GM19372 (cell line): Measurements from ENCODE around the gene DPH1.

Experiments used
- ATAC-seq: cut with Tn5 transposase; IDR thresholded peaks from one replicate; pipeline ENCODE4 v1.9.1; 2021; ENCODE audit warnings: mild to moderate bottlenecking, low read depth, moderate library complexity; ENCODE audit not compliant: unreplicated experiment

Gene DPH1

DNA sequence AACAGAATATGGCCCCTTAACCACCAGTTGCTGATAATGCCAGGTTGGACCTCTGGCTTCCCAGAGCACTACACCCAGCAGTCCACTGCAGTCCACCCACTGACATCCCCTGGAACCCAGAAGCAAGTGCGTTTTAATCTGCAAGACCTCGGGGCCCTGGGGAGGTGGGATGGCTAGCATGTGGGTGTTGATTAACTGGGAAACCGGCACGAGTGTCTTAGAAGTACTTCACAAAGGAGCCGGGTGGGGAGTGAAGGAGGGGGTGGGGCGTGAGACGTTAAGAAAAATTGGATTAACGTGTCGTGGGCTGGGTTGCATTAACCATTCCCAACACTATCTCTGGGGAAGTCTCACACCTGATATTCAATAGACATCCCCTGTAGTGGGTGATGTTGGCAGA lies 18.9 kb downstream of the DPH1 start:
- no peak for ATAC-seq

DNA sequence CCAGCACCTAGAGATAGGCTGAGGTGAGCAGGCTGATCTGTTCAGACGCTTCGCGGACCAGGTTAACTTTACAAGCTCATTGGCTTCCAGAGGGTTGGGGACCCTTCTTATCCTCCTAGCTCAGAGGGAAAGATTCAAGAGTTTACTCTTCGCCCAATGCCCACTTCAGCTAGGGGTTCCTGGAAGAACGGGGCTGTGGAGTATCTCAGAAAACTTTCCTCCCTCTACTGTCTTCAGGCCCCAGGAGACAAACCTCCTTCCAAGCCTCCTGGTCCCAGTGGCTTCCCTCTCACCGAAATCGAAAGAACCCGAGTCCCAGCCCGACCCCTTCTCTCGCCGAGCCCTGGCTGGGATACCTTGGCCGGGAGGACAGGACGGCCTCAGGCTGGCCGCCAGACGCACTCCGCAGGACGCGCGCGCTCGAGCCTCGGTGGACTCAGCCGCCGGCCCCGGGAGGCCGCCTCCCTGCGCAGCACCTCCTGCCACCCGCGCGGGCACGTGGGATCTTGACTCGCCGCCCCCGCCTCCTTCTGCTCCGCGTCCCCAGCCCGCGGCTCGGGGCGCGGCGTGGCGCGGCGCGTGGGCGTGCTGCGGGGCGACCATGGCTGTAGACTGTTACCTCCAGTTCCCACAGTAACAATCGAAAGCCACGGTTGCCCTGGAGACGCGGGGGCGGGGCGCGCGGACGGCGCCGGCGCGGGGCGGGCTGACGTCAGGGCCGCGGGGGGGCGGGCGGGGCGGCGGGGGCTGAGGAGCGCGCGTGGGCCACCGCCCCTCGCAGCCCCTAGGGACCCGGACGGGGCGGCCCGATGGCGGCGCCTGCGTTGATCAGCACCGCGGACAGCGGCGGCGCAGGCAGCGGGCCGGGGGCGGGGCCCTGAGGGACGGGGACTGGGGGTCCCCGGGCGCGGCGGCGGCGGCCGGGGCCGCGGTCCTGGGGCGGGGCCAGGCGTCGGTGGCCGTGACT lies 19.7 kb downstream of the DPH1 start:
- peak; percentile 57 for ATAC-seq

DNA sequence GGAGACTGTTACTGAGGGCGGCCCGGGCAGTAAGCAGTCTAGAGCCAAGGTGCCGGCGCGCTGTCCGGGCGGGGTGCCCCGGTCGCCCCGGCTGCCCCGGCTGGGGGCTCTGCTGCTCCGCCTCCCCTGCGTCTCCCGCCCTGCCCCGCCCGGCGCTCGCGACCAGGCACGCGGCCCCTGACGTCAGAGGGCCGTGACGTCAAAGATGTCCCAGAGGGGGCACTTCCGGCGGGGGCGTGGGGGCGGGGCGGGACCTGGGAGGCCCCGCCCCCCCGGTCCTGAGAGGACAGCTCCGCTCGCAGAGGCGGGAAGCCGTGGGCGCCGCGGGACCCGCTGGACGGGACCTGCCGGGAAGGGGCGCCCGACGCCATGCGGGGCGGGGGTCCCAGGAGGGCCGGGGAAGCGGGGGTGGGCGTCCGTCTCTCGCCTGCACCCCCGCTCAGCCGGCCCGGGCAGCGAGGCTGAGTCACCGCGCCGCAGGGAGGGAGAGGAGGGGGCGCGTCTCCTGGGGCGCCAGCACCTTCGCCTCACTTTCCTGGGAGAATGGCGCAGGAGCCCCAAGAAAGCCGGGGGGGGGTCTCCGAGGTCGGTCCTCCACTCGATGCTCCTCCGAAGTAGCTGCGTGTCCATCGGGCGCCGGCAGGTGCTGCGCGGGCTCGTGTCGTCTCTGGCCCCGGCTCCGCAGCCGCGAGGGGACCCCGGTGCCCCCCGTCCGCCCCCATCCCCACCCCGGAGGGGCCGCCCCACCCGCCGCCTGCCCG lies 20.5 kb downstream of the DPH1 start:
- peak; percentile 7 for ATAC-seq

DNA sequence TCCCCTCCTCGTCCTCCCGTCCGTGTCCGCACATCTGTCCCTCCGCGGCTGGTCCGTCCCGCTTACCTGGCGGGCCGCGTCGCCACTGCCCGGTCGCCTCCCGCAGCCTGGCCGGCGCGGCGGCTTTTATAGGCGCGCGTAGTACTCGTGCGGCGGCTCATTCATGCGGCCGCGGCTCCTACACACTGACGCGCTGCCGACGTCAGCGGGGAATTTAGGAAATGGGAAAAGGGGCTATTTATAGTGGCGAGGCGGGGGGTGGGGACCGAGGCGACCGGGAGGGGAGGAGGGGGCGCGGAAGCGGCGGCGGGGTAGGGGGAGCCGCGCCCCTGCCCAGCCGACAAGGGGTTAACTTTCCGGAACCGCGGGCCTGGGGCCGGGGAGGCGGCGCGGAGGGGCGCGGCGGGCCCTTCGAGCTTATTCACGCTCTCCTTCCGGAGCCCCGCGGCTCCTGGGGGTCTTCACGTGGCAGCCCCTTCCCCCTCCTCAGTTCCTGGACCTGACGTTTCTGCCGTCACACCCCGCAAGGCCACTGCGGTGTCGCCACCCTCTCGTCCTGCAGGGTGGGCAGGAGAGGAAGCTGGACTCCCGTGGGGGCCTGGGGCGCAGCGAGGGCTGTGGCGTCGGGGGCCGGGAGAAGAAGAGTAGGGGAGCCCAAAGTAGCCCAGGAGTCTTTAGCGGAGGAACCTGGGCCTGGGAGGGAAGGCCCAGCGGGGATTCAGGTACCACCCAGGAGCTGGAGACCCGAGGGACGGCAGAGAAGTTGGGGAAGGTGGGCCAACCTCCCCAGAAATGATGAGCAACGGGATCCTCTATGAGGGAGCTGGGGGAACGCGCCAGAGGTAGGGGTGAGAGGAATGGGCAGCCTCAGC lies 21.3 kb downstream of the DPH1 start:
- ATAC-seq = no peak

DNA sequence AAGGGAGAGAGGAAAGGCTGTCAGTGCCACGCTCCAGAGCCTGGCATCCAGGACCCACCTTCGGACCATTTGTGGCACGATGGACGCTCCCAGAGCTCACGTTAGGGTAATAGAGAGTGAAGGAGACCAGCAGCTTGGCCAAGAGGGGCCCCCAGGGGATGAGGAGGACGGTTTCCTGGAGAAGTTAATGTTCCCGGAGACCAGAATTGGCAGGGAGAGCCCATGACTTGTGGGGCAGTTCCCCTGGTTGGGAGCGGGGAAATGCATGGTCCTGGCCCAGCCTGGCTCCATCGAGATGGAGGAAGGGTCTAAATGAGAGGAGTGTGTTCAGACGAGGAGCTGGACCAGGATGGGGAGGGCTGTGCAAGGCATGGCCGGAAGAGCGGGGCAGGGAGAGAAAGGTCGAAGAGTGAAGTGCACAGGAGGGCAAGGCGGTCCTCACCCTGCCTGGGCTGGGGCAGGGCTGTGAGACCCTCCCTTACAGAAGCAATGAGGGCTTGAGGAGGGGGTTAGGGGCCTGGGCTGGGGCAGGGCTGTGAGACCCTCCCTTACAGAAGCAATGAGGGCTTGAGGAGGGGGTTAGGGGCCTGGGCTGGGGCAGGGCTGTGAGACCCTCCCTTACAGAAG lies 22.1 kb downstream of the DPH1 start:
- no peak for ATAC-seq

DNA sequence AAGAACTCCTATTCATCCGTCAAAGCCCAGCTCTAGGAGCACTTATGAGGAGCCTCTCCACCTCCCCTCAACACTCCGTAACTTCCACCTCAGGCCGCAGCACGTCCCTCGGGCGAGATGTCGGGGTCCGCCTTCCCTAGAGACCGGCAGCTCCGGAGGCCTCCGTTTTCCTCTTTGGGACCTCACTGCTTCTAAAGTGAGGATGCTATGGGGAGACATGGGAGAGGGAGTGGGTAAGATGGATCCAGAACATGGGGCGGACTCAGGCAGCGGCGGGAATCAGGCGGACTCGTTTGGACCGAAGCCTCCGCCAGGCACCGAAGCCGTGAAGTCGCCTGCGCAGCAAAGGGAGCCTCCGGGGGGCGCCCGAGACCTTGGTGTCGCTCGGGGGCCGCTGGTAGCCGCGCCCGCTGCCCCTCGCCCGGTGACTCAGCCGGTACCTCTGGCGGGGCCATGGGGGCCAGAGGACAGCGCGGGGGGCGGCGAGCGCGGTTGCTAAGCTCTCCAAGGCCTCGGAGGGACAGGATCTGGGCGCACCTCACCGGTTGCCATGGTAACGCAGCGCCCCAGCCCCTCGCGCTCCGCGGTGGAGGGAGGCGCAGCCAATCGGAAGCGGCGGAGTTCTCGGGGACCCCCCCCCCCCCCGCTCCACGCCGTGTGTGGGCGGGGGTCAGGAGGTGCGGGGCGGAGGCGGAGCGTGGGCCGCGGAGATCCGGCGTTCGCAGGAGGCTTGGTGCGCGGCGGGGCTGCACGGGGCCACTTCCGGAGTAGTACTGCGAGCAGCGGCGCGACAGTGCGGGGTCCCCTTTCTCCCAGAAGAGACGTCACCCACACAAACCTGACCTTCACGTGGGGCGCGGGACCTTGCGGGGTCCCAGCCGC lies 23.7 kb downstream of the DPH1 start:
- ATAC-seq = no peak

DNA sequence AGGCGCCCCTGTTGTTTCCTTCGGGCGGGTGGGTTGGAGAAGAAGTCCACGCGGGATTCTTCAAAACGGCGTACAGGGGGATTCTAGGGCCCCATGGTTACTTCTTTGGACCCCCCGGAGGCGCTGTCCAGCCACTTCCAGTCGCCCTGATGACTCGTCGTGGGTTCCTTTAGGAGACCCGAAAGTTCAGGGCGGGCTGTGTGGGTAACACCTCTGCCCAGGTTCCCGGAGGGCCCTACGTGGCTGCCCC lies 24.2 kb downstream of the DPH1 start:
- no peak for ATAC-seq

DNA sequence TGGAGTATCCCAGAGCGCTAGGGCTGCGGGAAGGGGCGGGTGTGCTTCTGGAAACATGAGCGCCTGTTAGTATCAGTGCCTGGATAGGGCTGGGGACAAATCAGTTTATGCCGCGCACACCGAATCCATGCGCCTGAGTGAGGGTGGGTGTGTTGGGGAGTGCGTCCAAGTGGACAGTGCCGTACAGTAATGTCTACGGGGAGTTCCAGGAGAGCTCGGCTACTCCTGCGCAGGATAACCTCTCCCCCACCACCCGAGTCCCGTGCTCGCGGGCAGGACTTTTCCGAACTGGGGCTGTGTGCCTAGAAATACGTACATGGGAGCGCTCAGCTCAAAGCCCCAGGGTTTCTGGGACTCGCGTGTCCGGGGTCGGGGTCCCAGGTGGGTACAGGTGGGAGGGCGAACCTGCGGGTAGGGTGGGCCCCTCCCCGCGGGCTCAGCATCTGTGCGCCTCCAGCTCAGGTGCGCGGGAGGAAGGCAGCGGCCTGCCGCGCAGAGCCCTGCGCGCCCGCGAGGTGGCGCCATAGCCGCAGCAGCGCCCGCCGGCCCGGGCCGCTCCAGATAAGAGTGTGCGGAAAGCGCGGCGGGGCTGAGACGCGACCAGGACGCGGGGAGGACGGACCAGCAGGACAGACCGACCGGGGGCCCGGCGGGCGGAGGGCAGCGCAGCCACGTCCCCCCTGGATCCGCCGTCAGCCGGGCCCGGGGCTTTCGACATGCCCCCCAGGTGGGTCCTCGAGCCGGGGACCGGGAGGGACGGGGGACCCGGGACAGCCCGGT lies 24.7 kb downstream of the DPH1 start, which contains the start of gene HIC1:
Gene HIC1 (plus strand): TSS at position 592 of the 780 bp plus-strand sequence. CDS start 1,588 bp downstream, outside the sequence.
- ATAC-seq = no peak

DNA sequence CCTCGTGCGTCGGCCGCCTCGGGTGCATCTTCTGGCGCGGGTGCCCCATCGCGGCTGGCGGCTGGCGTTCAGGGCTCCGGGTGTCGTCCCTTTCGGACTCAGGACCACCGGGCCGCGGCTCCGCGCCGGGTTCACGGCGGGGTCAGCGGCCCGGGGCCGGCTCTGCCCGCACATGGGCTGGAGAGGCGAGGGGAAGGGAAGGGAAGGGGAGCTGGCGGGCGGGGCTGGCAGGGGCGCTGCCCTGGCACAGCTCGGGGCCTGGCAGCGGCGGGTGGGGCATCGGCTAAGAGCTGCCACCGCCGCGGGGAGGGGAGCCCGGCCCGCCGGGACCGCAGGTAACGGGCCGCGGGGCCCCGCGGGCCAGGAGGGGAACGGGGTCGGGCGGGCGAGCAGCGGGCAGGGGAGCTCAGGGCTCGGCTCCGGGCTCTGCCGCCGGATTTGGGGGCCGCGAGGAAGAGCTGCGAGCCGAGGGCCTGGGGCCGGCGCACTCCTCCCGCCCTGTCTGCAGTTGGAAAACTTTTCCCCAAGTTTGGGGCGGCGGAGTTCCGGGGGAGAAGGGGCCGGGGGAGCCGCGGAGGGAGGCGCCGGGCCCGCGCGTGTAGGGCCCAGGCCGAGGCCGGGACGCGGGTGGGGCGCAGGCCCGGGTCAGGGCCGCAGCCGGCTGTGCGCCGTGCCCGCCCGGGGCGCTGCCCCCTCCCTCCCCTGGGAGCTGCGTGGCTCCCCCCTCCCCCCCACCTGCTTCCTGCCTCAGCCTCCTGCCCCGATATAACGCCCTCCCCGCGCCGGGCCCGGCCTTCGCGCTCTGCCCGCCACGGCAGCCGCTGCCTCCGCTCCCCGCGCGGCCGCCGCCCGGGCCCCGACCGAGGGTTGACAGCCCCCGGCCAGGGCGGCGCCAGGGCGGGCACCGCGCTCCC lies 25.6 kb downstream of the DPH1 start:
- no peak for ATAC-seq

DNA sequence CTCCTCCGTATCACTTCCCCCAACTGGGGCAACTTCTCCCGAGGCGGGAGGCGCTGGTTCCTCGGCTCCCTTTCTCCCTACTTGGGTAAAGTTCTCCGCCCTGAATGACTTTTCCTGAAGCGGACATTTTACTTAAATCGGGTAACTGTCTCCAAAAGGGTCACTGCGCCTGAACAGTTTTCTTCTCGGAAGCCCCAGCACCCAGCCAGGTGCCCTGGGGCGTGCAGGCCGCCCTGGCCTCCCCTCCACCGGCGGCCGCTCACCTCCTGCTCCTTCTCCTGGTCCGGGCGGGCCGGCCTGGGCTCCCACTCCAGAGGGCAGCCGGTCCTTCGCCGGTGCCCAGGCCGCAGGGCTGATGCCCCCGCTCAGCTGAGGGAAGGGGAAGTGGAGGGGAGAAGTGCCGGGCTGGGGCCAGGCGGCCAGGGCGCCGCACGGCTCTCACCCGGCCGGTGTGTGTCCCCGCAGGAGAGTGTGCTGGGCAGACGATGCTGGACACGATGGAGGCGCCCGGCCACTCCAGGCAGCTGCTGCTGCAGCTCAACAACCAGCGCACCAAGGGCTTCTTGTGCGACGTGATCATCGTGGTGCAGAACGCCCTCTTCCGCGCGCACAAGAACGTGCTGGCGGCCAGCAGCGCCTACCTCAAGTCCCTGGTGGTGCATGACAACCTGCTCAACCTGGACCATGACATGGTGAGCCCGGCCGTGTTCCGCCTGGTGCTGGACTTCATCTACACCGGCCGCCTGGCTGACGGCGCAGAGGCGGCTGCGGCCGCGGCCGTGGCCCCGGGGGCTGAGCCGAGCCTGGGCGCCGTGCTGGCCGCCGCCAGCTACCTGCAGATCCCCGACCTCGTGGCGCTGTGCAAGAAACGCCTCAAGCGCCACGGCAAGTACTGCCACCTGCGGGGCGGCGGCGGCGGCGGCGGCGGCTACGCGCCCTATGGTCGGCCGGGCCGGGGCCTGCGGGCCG lies 26.5 kb downstream of the DPH1 start:
- ATAC-seq = no peak

DNA sequence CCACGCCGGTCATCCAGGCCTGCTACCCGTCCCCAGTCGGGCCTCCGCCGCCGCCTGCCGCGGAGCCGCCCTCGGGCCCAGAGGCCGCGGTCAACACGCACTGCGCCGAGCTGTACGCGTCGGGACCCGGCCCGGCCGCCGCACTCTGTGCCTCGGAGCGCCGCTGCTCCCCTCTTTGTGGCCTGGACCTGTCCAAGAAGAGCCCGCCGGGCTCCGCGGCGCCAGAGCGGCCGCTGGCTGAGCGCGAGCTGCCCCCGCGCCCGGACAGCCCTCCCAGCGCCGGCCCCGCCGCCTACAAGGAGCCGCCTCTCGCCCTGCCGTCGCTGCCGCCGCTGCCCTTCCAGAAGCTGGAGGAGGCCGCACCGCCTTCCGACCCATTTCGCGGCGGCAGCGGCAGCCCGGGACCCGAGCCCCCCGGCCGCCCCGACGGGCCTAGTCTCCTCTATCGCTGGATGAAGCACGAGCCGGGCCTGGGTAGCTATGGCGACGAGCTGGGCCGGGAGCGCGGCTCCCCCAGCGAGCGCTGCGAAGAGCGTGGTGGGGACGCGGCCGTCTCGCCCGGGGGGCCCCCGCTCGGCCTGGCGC lies 27.3 kb downstream of the DPH1 start:
- ATAC-seq = no peak

DNA sequence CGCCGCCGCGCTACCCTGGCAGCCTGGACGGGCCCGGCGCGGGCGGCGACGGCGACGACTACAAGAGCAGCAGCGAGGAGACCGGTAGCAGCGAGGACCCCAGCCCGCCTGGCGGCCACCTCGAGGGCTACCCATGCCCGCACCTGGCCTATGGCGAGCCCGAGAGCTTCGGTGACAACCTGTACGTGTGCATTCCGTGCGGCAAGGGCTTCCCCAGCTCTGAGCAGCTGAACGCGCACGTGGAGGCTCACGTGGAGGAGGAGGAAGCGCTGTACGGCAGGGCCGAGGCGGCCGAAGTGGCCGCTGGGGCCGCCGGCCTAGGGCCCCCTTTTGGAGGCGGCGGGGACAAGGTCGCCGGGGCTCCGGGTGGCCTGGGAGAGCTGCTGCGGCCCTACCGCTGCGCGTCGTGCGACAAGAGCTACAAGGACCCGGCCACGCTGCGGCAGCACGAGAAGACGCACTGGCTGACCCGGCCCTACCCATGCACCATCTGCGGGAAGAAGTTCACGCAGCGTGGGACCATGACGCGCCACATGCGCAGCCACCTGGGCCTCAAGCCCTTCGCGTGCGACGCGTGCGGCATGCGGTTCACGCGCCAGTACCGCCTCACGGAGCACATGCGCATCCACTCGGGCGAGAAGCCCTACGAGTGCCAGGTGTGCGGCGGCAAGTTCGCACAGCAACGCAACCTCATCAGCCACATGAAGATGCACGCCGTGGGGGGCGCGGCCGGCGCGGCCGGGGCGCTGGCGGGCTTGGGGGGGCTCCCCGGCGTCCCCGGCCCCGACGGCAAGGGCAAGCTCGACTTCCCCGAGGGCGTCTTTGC lies 28.0 kb downstream of the DPH1 start:
- ATAC-seq = no peak

DNA sequence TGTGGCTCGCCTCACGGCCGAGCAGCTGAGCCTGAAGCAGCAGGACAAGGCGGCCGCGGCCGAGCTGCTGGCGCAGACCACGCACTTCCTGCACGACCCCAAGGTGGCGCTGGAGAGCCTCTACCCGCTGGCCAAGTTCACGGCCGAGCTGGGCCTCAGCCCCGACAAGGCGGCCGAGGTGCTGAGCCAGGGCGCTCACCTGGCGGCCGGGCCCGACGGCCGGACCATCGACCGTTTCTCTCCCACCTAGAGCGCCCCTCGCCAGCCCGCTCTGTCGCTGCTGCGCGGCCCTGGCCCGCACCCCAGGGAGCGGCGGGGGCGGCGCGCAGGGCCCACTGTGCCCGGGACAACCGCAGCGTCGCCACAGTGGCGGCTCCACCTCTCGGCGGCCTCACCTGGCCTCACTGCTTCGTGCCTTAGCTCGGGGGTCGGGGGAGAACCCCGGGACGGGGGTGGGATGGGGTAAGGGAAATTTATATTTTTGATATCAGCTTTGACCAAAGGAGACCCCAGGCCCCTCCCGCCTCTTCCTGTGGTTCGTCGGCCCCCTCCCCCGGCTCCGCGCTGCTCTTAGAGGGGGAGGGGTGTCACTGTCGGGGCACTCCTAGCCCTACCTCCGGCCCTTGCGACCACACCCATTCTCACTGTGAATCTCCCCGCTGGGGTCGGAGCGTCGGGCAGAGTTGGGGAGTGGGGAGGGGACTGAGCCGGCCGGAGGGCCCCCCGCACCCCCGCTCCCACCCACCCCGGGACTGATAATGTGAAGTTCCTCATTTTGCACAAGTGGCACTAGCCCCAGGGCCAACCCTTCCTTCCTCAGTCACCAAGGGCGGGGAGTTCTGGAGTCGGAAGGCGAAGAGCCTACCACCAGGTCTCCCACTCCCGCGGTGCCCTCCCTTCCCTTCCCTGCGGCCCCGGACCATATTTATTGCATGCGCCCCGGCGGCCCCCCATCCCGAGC lies 28.9 kb downstream of the DPH1 start:
- no peak for ATAC-seq
